H1 (cell line): ENCODE data around the gene CUBN. TPM values are rescaled to one million over a fixed set of nuclear protein-coding genes. Genes with fewer than 3 reads are reported as not detected.

Source experiments
- CTCF ChIA-PET: fragments of 300-600 bp; sonication (Branson Sonifier 250); formaldehyde crosslinking; loops from one replicate; lab custom pipeline; 2021; ENCODE audit not compliant: partially characterized antibody; lab: Charles Lee
- POLR2A ChIA-PET: fragments of 300-600 bp; sonication (Branson Sonifier 250); formaldehyde crosslinking; loops from one replicate; lab custom pipeline; 2021; ENCODE audit warnings: inconsistent platforms; ENCODE audit not compliant: partially characterized antibody; lab: Charles Lee
- DNase-seq, 2 experiments: peaks; one replicate each; pipeline versions ENCODE4 v3.0.0 to v3.0.0-alpha.2; 2010 to 2022; ENCODE audit warnings: low spot score in 2 of 2, low read depth in 1 of 2, mixed read lengths in 1 of 2
- FAIRE-seq: peaks from 2 replicates; lab custom pipeline; 2011; peaks lifted over from hg19 to GRCh38; lab: Jason Lieb, UNC
- H2AFZ ChIP-seq: 2 replicates; pipeline ENCODE4 v1.8.1; 2012; ENCODE audit warnings: low read length, inconsistent platforms
- H2AK5ac ChIP-seq: 2 replicates; pipeline ENCODE4 v1.6.1; 2013; ENCODE audit warnings: low read depth, low read length
- H2BK120ac ChIP-seq: replicated peaks from 2 replicates; pipeline ENCODE3; 2013; ENCODE audit warnings: low read depth, low read length, inconsistent platforms
- H2BK12ac ChIP-seq: 2 replicates; pipeline ENCODE4 v1.6.1; 2013; ENCODE audit warnings: low read depth, low read length
- H2BK15ac ChIP-seq: 2 replicates; pipeline ENCODE4 v1.6.1; 2013; ENCODE audit warnings: low read length
- H2BK20ac ChIP-seq: 2 replicates; pipeline ENCODE4 v1.6.1; 2013; ENCODE audit warnings: low read length
- H2BK5ac ChIP-seq: 2 replicates; pipeline ENCODE4 v1.6.1; 2013; ENCODE audit warnings: low read depth, low read length
- H3K14ac ChIP-seq: 2 replicates; pipeline ENCODE4 v1.6.1; 2013; ENCODE audit warnings: inconsistent platforms; ENCODE audit not compliant: insufficient read length
- H3K18ac ChIP-seq: 2 replicates; pipeline ENCODE4 v1.6.1; 2013; ENCODE audit warnings: low read length; ENCODE audit errors: extremely low read depth
- H3K23ac ChIP-seq: 2 replicates; pipeline ENCODE4 v1.6.1; 2013; ENCODE audit warnings: inconsistent platforms; ENCODE audit not compliant: insufficient read length
- H3K23me2 ChIP-seq: 2 replicates; pipeline ENCODE4 v1.6.1; 2013; ENCODE audit warnings: low read depth, low read length
- H3K27ac ChIP-seq: 2 replicates; pipeline ENCODE4 v1.6.1; 2011; ENCODE audit warnings: low read depth, low read length, inconsistent platforms
- H3K27me3 ChIP-seq, 4 experiments: replicated peaks in 1 of 4; 1 replicate in 1 of 4; 2 replicates in 3 of 4; pipeline versions ENCODE4 v1.6.1 to v1.8.1; 2011 to 2013; ENCODE audit warnings: low read length in 3 of 4, mild to moderate bottlenecking in 3 of 4, inconsistent platforms in 2 of 4, mixed read lengths in 2 of 4, moderate library complexity in 1 of 4; ENCODE audit not compliant: control insufficient read depth in 3 of 4, insufficient read depth in 3 of 4; ENCODE audit errors: extremely low read depth in 1 of 4
- H3K36me3 ChIP-seq, 4 experiments: 2 replicates each; pipeline versions ENCODE4 v1.6.1 to v1.8.1; 2011 to 2013; ENCODE audit warnings: mild to moderate bottlenecking in 4 of 4, low read length in 3 of 4, moderate library complexity in 2 of 4, control low read depth in 1 of 4, inconsistent platforms in 1 of 4; ENCODE audit not compliant: insufficient read depth in 4 of 4, control insufficient read depth in 2 of 4
- H3K4ac ChIP-seq: replicated peaks from 2 replicates; pipeline ENCODE3; 2013; ENCODE audit warnings: low read length, low read depth, mixed read lengths, inconsistent platforms; ENCODE audit not compliant: insufficient read length
- H3K4me1 ChIP-seq, 4 experiments: replicated peaks in 1 of 4; 1 replicate in 1 of 4; 2 replicates in 3 of 4; pipeline versions ENCODE4 v1.6.1 to v1.8.1; 2011 to 2013; ENCODE audit warnings: low read length in 3 of 4, inconsistent platforms in 2 of 4, mixed read lengths in 1 of 4; ENCODE audit not compliant: insufficient read depth in 4 of 4, control insufficient read depth in 3 of 4
- H3K4me2 ChIP-seq, 2 experiments: 2 replicates each; pipeline versions ENCODE4 v1.6.1 to v1.8.1; 2011 to 2013; ENCODE audit warnings: low read depth in 2 of 2, low read length in 2 of 2, control low read depth in 1 of 2, inconsistent platforms in 1 of 2, mild to moderate bottlenecking in 1 of 2; ENCODE audit not compliant: insufficient read depth in 1 of 2
- H3K4me3 ChIP-seq, 4 experiments: fragments of 200-600, 300-600 bp in 1 of 4; sonication (generic), shearing (Covaris generic), sonication (Bioruptor Twin) in 1 of 4; 2 replicates each; pipeline versions ENCODE4 v1.5.1 to v1.8.1; 2011 to 2016; ENCODE audit warnings: low read length in 4 of 4, low read depth in 3 of 4, control low read depth in 2 of 4, inconsistent platforms in 2 of 4, mild to moderate bottlenecking in 2 of 4, mixed read lengths in 1 of 4, moderate library complexity in 1 of 4; ENCODE audit not compliant: insufficient read depth in 2 of 4; ENCODE audit errors: extremely low read depth in 1 of 4
- H3K56ac ChIP-seq: replicated peaks from 2 replicates; pipeline ENCODE3; 2013; ENCODE audit warnings: low read depth, mild to moderate bottlenecking, mixed read lengths, low read length, inconsistent platforms; ENCODE audit not compliant: insufficient read length
- H3K79me1 ChIP-seq: 2 replicates; pipeline ENCODE4 v1.6.1; 2013; ENCODE audit warnings: low read depth, low read length, control low read depth
- H3K79me2 ChIP-seq, 2 experiments: 2 replicates each; pipeline versions ENCODE4 v1.6.1 to v1.8.1; 2012 to 2013; ENCODE audit warnings: low read length in 2 of 2, mild to moderate bottlenecking in 2 of 2, inconsistent platforms in 1 of 2; ENCODE audit not compliant: insufficient read depth in 2 of 2, control insufficient read depth in 1 of 2
- H3K9ac ChIP-seq, 4 experiments: replicated peaks in 1 of 4; 1 replicate in 1 of 4; 2 replicates in 3 of 4; pipeline versions ENCODE4 v1.6.1 to v1.8.1; 2011 to 2013; ENCODE audit warnings: low read depth in 3 of 4, low read length in 3 of 4, control low read depth in 2 of 4, mild to moderate bottlenecking in 2 of 4, moderate library complexity in 2 of 4, inconsistent platforms in 1 of 4; ENCODE audit errors: extremely low read depth in 1 of 4
- H3K9me3 ChIP-seq, 2 experiments: 2 replicates each; pipeline versions ENCODE4 v1.6.1 to v1.8.1; 2012 to 2013; ENCODE audit warnings: mild to moderate bottlenecking in 2 of 2, moderate library complexity in 2 of 2, control low read depth in 1 of 2, inconsistent platforms in 1 of 2, low read depth in 1 of 2, low read length in 1 of 2, mixed read lengths in 1 of 2; ENCODE audit not compliant: insufficient read depth in 2 of 2
- H4K20me1 ChIP-seq, 2 experiments: replicated peaks in 1 of 2; 2 replicates each; pipeline versions ENCODE3 to v1.8.1; 2011 to 2013; ENCODE audit warnings: inconsistent platforms in 2 of 2, low read length in 2 of 2, mild to moderate bottlenecking in 1 of 2; ENCODE audit not compliant: insufficient read depth in 2 of 2, control insufficient read depth in 1 of 2
- H4K5ac ChIP-seq: 2 replicates; pipeline ENCODE4 v1.6.1; 2013; ENCODE audit warnings: low read length, low read depth, mixed read lengths, inconsistent platforms; ENCODE audit not compliant: insufficient read length
- H4K8ac ChIP-seq: 2 replicates; pipeline ENCODE4 v1.8.0; 2013; ENCODE audit warnings: mild to moderate bottlenecking, moderate library complexity, low read length, inconsistent platforms; ENCODE audit not compliant: insufficient read depth; ENCODE audit errors: extremely low read depth
- H4K91ac ChIP-seq: replicated peaks from 2 replicates; pipeline ENCODE3; 2013; ENCODE audit warnings: low read length, mixed read lengths, inconsistent platforms; ENCODE audit not compliant: insufficient read length
- BCL11A ChIP-seq, 2 experiments: IDR thresholded peaks; one replicate each; pipeline ENCODE4 v1.6.1; 2011; ENCODE audit warnings: low read depth in 2 of 2, low read length in 2 of 2, mild to moderate bottlenecking in 2 of 2
- CHD1 ChIP-seq: IDR thresholded peaks from 2 replicates; pipeline ENCODE4 v1.6.1; 2012; ENCODE audit warnings: low read depth, low read length, improper control_type of control experiment
- CHD2 ChIP-seq: IDR thresholded peaks from 2 replicates; pipeline ENCODE4 v1.6.1; 2012; ENCODE audit warnings: low read length, improper control_type of control experiment
- EGR1 ChIP-seq: IDR thresholded peaks from 2 replicates; pipeline ENCODE4 v1.6.1; 2011; ENCODE audit warnings: low read depth, low read length, borderline replicate concordance
- FOSL1 ChIP-seq: IDR thresholded peaks from 2 replicates; pipeline ENCODE4 v1.6.1; 2011; ENCODE audit warnings: mild to moderate bottlenecking, low read depth, low read length, moderate library complexity; ENCODE audit not compliant: insufficient read depth
- KDM1A ChIP-seq: fragments of 200-600, 300-600 bp; sonication (generic); IDR thresholded peaks from 2 replicates; pipeline ENCODE4 v1.7.1; 2016; ENCODE audit warnings: mild to moderate bottlenecking, low read length, borderline replicate concordance
- PHF8 ChIP-seq: fragments of 200-600 bp; sonication (generic); conservative IDR thresholded peaks from 2 replicates; pipeline ENCODE4 v1.7.1; 2012; ENCODE audit warnings: low read depth, mild to moderate bottlenecking, inconsistent platforms, low read length, moderate library complexity
- SRF ChIP-seq: IDR thresholded peaks from 2 replicates; pipeline ENCODE4 v1.6.1; 2011; ENCODE audit warnings: mild to moderate bottlenecking, low read depth, low read length, moderate library complexity
- SUZ12 ChIP-seq: fragments of 200-600 bp; sonication (generic); IDR thresholded peaks from 2 replicates; pipeline ENCODE4 v1.6.1; 2012; ENCODE audit warnings: mild to moderate bottlenecking, inconsistent platforms, low read length, moderate library complexity, mixed read lengths
- TAF1 ChIP-seq: IDR thresholded peaks from 2 replicates; pipeline ENCODE4 v1.6.1; 2011; ENCODE audit warnings: mild to moderate bottlenecking, low read depth, low read length
- TBP ChIP-seq: IDR thresholded peaks from 2 replicates; pipeline ENCODE4 v1.6.1; 2011; ENCODE audit warnings: low read depth, low read length, improper control_type of control experiment
- TEAD4 ChIP-seq: IDR thresholded peaks from 2 replicates; pipeline ENCODE4 v1.6.1; 2012; ENCODE audit warnings: low read depth, low read length, inconsistent platforms, mixed read lengths
- WGBS, 2 experiments: shearing (Covaris generic) in 1 of 2; methylation state at CpG; one replicate each; pipeline versions ENCODE4 v1.1.6 to v1.1.7; 2013 to 2015; ENCODE audit warnings: low lambda C conversion rate in 2 of 2, mixed read lengths in 2 of 2, inconsistent platforms in 1 of 2, low coverage in 1 of 2, missing lambda C conversion rate in 1 of 2; ENCODE audit not compliant: insufficient replicate concordance in 2 of 2, insufficient coverage in 1 of 2, insufficient read length in 1 of 2; ENCODE audit errors: extremely low coverage in 1 of 2, missing lambda C conversion rate in 1 of 2; 5-methylcytosine and 5-hydroxymethylcytosine counted together
- polyA plus RNA-seq, 7 experiments: library from polyadenylated mRNA; depleted of rRNA in 3 of 7; stranded (reverse) in 5 of 7; unstranded in 2 of 7; fragments of >200 nt in 5 of 7; fragments of 200-250 nt in 2 of 7; gene quantifications; 1 replicate in 5 of 7; 2 replicates in 1 of 7; 4 replicates in 1 of 7; pipeline versions ENCODE4 v1.2.1 to v1.2.3, GENCODE V29; 2011 to 2013; ENCODE audit warnings: missing spikeins in 2 of 7, mixed read lengths in 2 of 7
- total RNA-seq: library from RNA; stranded (reverse); fragmentation: NEBNext Ultra II Directional; extraction: Animal tissue kit (Norgen Biotek cat#: 25700); gene quantifications from 2 replicates; pipeline ENCODE4 v1.2.1, GENCODE V29; 2021
- TF ChIP-seq, protein P1 (sequence below): IDR thresholded peaks from 2 replicates; pipeline ENCODE4 v1.6.1; 2011; ENCODE audit warnings: low read depth, mild to moderate bottlenecking, low read length; ENCODE audit not compliant: insufficient read depth
- TF ChIP-seq, protein P2 (sequence below): IDR thresholded peaks from 2 replicates; pipeline ENCODE4 v1.6.1; 2011; ENCODE audit warnings: low read length, improper control_type of control experiment

Gene CUBN
- total and polyA plus RNA-seq, 2 of the 8 experiments (the other 6 are each of a cell fraction or from before 2014, with no cell fraction given) = 0.04 to 0.08 TPM

DNA sequence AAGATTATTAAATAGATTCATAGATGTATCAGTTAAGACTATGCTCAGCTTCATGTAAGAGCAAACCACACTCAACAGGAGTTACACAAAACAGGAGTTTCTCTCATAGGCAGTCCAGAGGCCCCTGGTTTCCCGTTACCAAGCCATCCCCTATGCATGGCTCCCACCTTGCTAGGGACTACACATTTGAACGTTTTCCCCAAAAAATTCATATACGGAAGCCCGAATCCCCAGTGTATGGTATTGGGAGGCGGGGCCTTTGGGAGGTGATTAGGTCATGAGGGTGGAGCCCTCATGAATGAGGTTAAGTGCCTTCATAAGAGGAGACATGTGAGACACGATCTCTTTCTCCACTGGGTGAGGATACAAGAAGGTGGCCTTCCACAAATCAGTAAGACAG lies 341.5 kb downstream of the CUBN start:
- Histone ChIP-seq H3K23ac (no peak overlapping the region), H3K4me2 (no peak overlapping the region), H3K79me2 (no peaks in the 10 kb centered on the region; a peak in 1 of 4 replicates), H3K9me3 (peaks cover 0 to 2% of the 10 kb centered on the region in 2 experiments; a peak in 1 of 4 replicates), H3K23me2 (no peaks in the 10 kb centered on the region), H4K91ac (no peak overlapping the region), H2BK5ac (no peak overlapping the region), H3K4ac (no peak overlapping the region), H2BK120ac (no peak overlapping the region), H3K4me1 (no peaks in the 10 kb centered on the region; a peak in 1 of 7 replicates), H3K27ac (no peak overlapping the region), H3K18ac (no peak overlapping the region), H2AK5ac (no peak overlapping the region), H3K79me1 (no peaks in the 10 kb centered on the region; the same call in 1 of the 2 replicates), H2BK15ac (no peak overlapping the region), H4K20me1 (no peaks in the 10 kb centered on the region), H3K9ac (no peak overlapping the region), H3K27me3 (no peaks in the 10 kb centered on the region), H3K36me3 (no peaks in the 10 kb centered on the region), H4K8ac (no peak overlapping the region), H3K56ac (no peak overlapping the region), H3K14ac (no peak overlapping the region), H3K4me3 (no peak overlapping the region), H2BK20ac (no peak overlapping the region), H2AFZ (no peak overlapping the region), H2BK12ac (no peak overlapping the region), H4K5ac (no peak overlapping the region)
- POLR2A ChIA-PET = no interaction called here
- FAIRE-seq (no peak), DNase-seq (no peak)
- CTCF ChIA-PET = interaction anchor here (1.1 to 1.2 kb wide), 2 partner anchors 15 to 16 kb away, joined by 3 to 4 read pairs; no protein-coding TSS in a partner anchor
- 94% methylated on average over 6 of the region's 6 CpGs; no CpG with 5 or more reads in 1 of the 2 experiments for WGBS, 2 experiments
- no peak for TF ChIP-seq SUZ12
- no peak for TF ChIP-seq PHF8
- TF ChIP-seq EGR1 = no peak
- no peak for TF ChIP-seq TAF1
- TF ChIP-seq CHD2 = no peak
- TF ChIP-seq CHD1 = no peak
- TF ChIP-seq, protein P1, sequence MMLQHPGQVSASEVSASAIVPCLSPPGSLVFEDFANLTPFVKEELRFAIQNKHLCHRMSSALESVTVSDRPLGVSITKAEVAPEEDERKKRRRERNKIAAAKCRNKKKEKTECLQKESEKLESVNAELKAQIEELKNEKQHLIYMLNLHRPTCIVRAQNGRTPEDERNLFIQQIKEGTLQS = no peak
- no peak for TF ChIP-seq FOSL1
- no peak for TF ChIP-seq TEAD4
- TF ChIP-seq, protein P2, sequence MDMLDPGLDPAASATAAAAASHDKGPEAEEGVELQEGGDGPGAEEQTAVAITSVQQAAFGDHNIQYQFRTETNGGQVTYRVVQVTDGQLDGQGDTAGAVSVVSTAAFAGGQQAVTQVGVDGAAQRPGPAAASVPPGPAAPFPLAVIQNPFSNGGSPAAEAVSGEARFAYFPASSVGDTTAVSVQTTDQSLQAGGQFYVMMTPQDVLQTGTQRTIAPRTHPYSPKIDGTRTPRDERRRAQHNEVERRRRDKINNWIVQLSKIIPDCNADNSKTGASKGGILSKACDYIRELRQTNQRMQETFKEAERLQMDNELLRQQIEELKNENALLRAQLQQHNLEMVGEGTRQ = no peak
- no peak for TF ChIP-seq KDM1A
- TF ChIP-seq BCL11A (IDR thresholded peaks at IDR 0.05; ENCODE audit: low read depth in 2 of 2, low read length in 2 of 2) = no peak
- no peak for TF ChIP-seq TBP
- no peak for TF ChIP-seq SRF
